Prostate gland (tissue), 2 donors: ENCODE results near the gene FUOM. TPM values are rescaled to one million over a fixed set of nuclear protein-coding genes. Genes with fewer than 3 reads are reported as not detected.

Experiments
- DNase-seq: peaks from one replicate; pipeline ENCODE4 v3.0.0-alpha.2; 2019; ENCODE audit warnings: low spot score
- H3K27ac ChIP-seq, 2 donors: fragments of 200-600 bp; sonication (generic); 2 replicates each; pipeline ENCODE4 v1.5.1; 2017 to 2019
- H3K27me3 ChIP-seq: fragments of 200-600 bp; sonication (generic); replicated peaks from 2 replicates; pipeline ENCODE4 v1.5.1; 2019; ENCODE audit not compliant: insufficient read depth
- H3K36me3 ChIP-seq, 2 donors: fragments of 200-600 bp; sonication (generic); 1 replicate in 1 of 2; 2 replicates in 1 of 2; pipeline versions ENCODE4 v1.5.1 to v1.8.1; 2017 to 2019
- H3K4me1 ChIP-seq: fragments of 200-600 bp; sonication (generic); replicated peaks from 2 replicates; pipeline ENCODE4 v1.5.1; 2019
- H3K4me3 ChIP-seq, 2 donors: fragments of 200-600 bp; sonication (generic); 2 replicates each; pipeline ENCODE4 v1.5.1; 2017 to 2019
- H3K9me3 ChIP-seq: fragments of 200-600 bp; sonication (generic); 2 replicates; pipeline ENCODE4 v1.5.1; 2017
- CTCF ChIP-seq, 4 experiments: fragments of 200-600 bp in 2 of 4; fragments of 450-650 bp in 2 of 4; sonication (generic) in 2 of 4; IDR thresholded peaks; 1 replicate in 3 of 4; 2 replicates in 1 of 4; pipeline ENCODE4 v1.5.1; 2016 to 2019; ENCODE audit warnings: antibody characterized with exemption in 4 of 4, mild to moderate bottlenecking in 2 of 4, moderate library complexity in 2 of 4
- POLR2A ChIP-seq: fragments of 450-650 bp; IDR thresholded peaks from one replicate; pipeline ENCODE4 v1.6.1; 2016; ENCODE audit warnings: antibody characterized with exemption, mild to moderate bottlenecking
- POLR2AphosphoS5 ChIP-seq: sonication (generic); formaldehyde crosslinking; IDR thresholded peaks from one replicate; pipeline ENCODE4 v1.6.1; 2017; ENCODE audit warnings: antibody characterized with exemption
- WGBS: methylation state at CpG from one replicate; pipeline ENCODE4 v1.1.5; 2018; 5-methylcytosine and 5-hydroxymethylcytosine counted together
- intact Hi-C: fragments of 100-400 bp; cut with DNase I; formaldehyde crosslinking; loops from one replicate; pipeline ENCODE4 v1.14.2; 2022
- total RNA-seq, 2 donors: library from RNA; depleted of rRNA; stranded (reverse); fragments of >200 nt; gene quantifications; one replicate each; pipeline ENCODE4 v1.1.0, GENCODE V29; 2016

Gene FUOM
- total RNA-seq, 2 donors from 2014 or later = 8.7 to 11.4 TPM

DNA sequence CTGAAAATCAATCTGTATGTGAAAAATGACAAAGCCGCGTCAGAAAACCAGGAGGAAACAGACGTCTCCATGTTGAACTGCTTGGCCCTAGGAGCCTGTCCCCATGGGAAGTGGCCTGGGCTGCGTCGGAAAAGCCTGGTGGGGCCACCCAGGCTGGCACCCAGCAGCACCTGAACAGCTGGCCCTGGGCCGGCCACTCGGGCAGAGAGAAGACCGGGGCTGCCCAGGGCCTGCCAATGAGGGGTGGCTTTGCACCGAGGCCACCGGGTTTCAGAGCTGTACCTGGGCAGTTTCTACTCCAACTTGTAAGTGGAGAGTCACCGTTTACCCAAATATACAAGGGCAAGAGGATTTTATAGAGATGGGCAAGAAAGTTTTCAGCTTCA is 1.1 kb upstream of the FUOM start:
- H3K4me1 ChIP-seq = peaks cover 6% of the 10 kb centered on the region
- WGBS = 91% methylated on average over 11 of the region's 11 CpGs
- no peak overlapping the region for H3K27ac ChIP-seq
- TF ChIP-seq POLR2AphosphoS5 = no peak
- TF ChIP-seq CTCF (IDR thresholded peaks at IDR 0.05) = no peak
- no peak for TF ChIP-seq POLR2A
- no peak for DNase-seq
- intact Hi-C loops = no loop called here
- H3K9me3 ChIP-seq = no peaks in the 10 kb centered on the region
- H3K4me3 ChIP-seq = no peak overlapping the region
- no peaks in the 10 kb centered on the region for H3K27me3 ChIP-seq
- no peaks in the 10 kb centered on the region for H3K36me3 ChIP-seq

- no peak for TF ChIP-seq CTCF (IDR thresholded peaks at IDR 0.05)
- TF ChIP-seq POLR2A = no peak
- TF ChIP-seq POLR2AphosphoS5 = no peak
- WGBS = 86% methylated on average over 34 of the region's 41 CpGs
- Histone ChIP-seq H3K27me3 (no peaks in the 10 kb centered on the region), H3K36me3 (no peaks in the 10 kb centered on the region), H3K4me1 (peaks cover 6% of the 10 kb centered on the region), H3K9me3 (no peaks in the 10 kb centered on the region), H3K4me3 (no peak overlapping the region), H3K27ac (no peak overlapping the region)
- intact Hi-C loops = no loop called here
- no peak for DNase-seq
Measured at GRCh38 chr10:133358162-133358924, 524 bp upstream of the FUOM start.

DNA sequence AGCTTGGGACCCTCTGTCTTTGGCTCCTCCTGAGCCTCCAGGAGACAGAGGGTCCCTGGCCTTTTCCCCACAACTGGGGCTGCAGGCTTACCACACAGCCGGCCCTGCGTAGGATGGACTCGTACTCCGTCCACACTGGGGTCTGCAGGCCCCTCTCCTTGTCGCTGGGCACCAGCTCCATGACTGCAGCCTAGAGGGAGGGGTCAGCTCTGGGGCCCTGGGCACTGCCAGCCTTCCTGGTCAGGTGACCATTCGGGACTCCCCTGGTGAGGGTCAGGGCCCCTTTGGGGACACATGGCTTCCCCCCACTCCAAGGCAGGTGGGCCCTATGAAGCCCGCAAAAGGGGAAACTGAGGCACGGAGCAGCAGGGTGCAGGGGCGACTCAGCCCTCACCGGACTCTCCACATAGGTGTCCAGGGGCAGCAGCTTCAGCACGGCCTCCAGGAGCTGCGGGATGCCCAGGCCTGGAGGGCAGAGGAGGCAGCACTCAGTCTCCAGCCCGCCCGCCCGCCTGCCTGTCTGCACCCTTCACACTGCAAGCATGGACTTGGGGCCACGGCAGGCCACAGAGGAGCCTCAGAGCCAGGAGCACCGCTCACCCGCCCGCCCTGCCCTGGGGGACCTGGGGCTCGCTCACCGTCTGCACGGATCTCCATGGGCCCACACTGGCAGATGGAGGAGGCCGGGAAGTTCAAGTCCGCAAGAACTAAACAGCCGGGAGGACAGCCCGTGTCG is 1.1 kb downstream of the FUOM start:
- H3K27me3 ChIP-seq = no peaks in the 10 kb centered on the region
- intact Hi-C loops = no loop called here
- no peaks in the 10 kb centered on the region for H3K36me3 ChIP-seq
- TF ChIP-seq POLR2A = no peak
- no peak for TF ChIP-seq POLR2AphosphoS5
- no peak for TF ChIP-seq CTCF (IDR thresholded peaks at IDR 0.05)
- 61% methylated on average over 25 of the region's 27 CpGs for WGBS
- H3K4me1 ChIP-seq = peaks cover 6% of the 10 kb centered on the region
- H3K27ac ChIP-seq = no peak overlapping the region
- H3K9me3 ChIP-seq = no peaks in the 10 kb centered on the region
- DNase-seq = no peak
- H3K4me3 ChIP-seq = peak overlapping the region; percentile 35 to 37

- TF ChIP-seq CTCF (IDR thresholded peaks at IDR 0.05) (no peak), POLR2AphosphoS5 (no peak), POLR2A (no peak)
- peaks cover 6% of the 10 kb centered on the region for H3K4me1 ChIP-seq
- WGBS = 92% methylated on average over 3 of the region's 3 CpGs
- no peak overlapping the region for H3K4me3 ChIP-seq
- no peak for DNase-seq
- no peak overlapping the region for H3K27ac ChIP-seq
- no peaks in the 10 kb centered on the region for H3K36me3 ChIP-seq
- intact Hi-C loops = no loop called here
- H3K27me3 ChIP-seq = no peaks in the 10 kb centered on the region
- no peaks in the 10 kb centered on the region for H3K9me3 ChIP-seq
Measured at GRCh38 chr10:133355991-133356390, 1.8 kb downstream of the FUOM start.

DNA sequence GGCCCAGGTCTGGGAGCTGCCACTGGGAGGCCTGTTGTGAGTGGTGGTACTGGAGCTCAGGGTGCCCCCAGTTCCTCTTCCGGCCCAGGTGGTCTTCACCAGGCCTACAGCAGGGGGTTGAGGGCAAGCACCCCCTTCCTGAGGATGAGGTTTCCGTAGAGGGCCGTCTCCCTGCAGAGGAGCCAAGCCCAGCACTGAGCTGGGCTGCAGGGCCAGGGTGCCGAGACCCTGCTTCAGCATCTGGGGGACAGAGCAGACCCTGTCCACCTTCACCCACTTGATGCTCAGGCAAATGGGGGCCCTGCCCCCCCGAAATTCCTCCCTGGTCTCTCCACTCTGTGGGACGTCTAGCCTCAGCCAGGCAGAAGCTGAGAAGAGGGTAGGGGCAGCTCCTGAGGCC is 2.6 kb downstream of the FUOM start:
- 92% methylated on average over 6 of the region's 6 CpGs for WGBS
- intact Hi-C loops = no loop called here
- Histone ChIP-seq H3K4me3 (no peak overlapping the region), H3K4me1 (peaks cover under 1% of the 10 kb centered on the region), H3K27ac (no peak overlapping the region), H3K9me3 (no peaks in the 10 kb centered on the region), H3K27me3 (no peaks in the 10 kb centered on the region), H3K36me3 (no peaks in the 10 kb centered on the region)
- DNase-seq = no peak
- TF ChIP-seq POLR2AphosphoS5 (no peak), CTCF (IDR thresholded peaks at IDR 0.05) (no peak), POLR2A (no peak)
